PC-9 (cell line): ENCODE measurements around the gene SLIT1. TPM values are rescaled to one million over a fixed set of nuclear protein-coding genes. Genes with fewer than 3 reads are reported as not detected.

Experiments used
- BruUV-seq: library from RNA; stranded (reverse); fragments of 400-500 nt; replicated peaks from 2 replicates; lab custom pipeline; 2021; lab: Mats Ljungman, UMichigan
- CTCF ChIA-PET: fragments of 300-600 bp; sonication (Branson Sonifier 250); formaldehyde crosslinking; loops from one replicate; lab custom pipeline; 2022; ENCODE audit warnings: antibody characterized with exemption; lab: Charles Lee
- POLR2A ChIA-PET: fragments of 300-600 bp; sonication (Branson Sonifier 250); formaldehyde crosslinking; loops from one replicate; lab custom pipeline; 2022; ENCODE audit warnings: antibody characterized with exemption; ENCODE audit not compliant: unreplicated experiment; lab: Charles Lee
- DNase-seq, 2 experiments: peaks; one replicate each; pipeline versions ENCODE4 v3.0.0 to v3.0.0-alpha.2; 2015 to 2022; ENCODE audit warnings: mixed read lengths in 1 of 2
- H2AFZ ChIP-seq: fragments of 200-600 bp; sonication (generic); 2 replicates; pipeline ENCODE4 v1.8.1; 2017; ENCODE audit warnings: antibody characterized with exemption
- H3F3A ChIP-seq: fragments of 200-600 bp; sonication (generic); 2 replicates; pipeline ENCODE4 v1.8.1; 2017; ENCODE audit warnings: antibody characterized with exemption, mild to moderate bottlenecking, low read depth; ENCODE audit not compliant: insufficient read depth
- H3K27ac ChIP-seq: fragments of 200-600 bp; sonication (generic); 2 replicates; pipeline ENCODE4 v1.6.1; 2016; ENCODE audit warnings: mixed run types
- H3K27me3 ChIP-seq: fragments of 200-600 bp; sonication (generic); 2 replicates; pipeline ENCODE4 v1.6.1; 2016; ENCODE audit warnings: low read depth, mixed run types; ENCODE audit not compliant: insufficient read depth
- H3K36me3 ChIP-seq: fragments of 200-600 bp; sonication (generic); 2 replicates; pipeline ENCODE4 v1.6.1; 2016; ENCODE audit warnings: low read depth, mixed run types
- H3K4me1 ChIP-seq: fragments of 200-600 bp; sonication (generic); replicated peaks from 2 replicates; pipeline ENCODE4 v1.6.1; 2016; ENCODE audit warnings: mixed run types; ENCODE audit not compliant: insufficient read depth
- H3K4me2 ChIP-seq: fragments of 200-600 bp; sonication (generic); 2 replicates; pipeline ENCODE4 v1.6.1; 2017; ENCODE audit warnings: mixed run types
- H3K4me3 ChIP-seq: fragments of 200-600 bp; sonication (generic); 2 replicates; pipeline ENCODE4 v1.6.1; 2016; ENCODE audit warnings: mixed run types
- H3K79me2 ChIP-seq: fragments of 200-600 bp; sonication (generic); 2 replicates; pipeline ENCODE4 v1.6.1; 2017; ENCODE audit warnings: low read depth, mixed run types
- H3K9me2 ChIP-seq: fragments of 200-600 bp; sonication (generic); 2 replicates; pipeline ENCODE4 v1.8.1; 2017; ENCODE audit warnings: mild to moderate bottlenecking; ENCODE audit not compliant: insufficient read depth
- H3K9me3 ChIP-seq: fragments of 200-600 bp; sonication (generic); 2 replicates; pipeline ENCODE4 v1.8.1; 2016; ENCODE audit warnings: low read depth; ENCODE audit not compliant: insufficient read depth
- H4K20me1 ChIP-seq: fragments of 200-600 bp; sonication (generic); 2 replicates; pipeline ENCODE4 v1.8.1; 2017; ENCODE audit not compliant: insufficient read depth
- EZH2 ChIP-seq: fragments of 200-600 bp; sonication (generic); IDR thresholded peaks from 2 replicates; pipeline ENCODE4 v1.8.0; 2017; ENCODE audit warnings: antibody characterized with exemption, low read depth
- intact Hi-C: fragments of 100-400 bp; cut with micrococcal nuclease; formaldehyde crosslinking; loops from one replicate; pipeline ENCODE4 v1.10.0; 2022; ENCODE audit not compliant: unreplicated experiment
- total RNA-seq: library from RNA; stranded (reverse); gene quantifications from 2 replicates; pipeline ENCODE4 v1.2.3, GENCODE V29; 2021
- TF ChIP-seq, protein P1 (sequence below): fragments of 200-600 bp; sonication (generic); conservative IDR thresholded peaks from 2 replicates; pipeline ENCODE4 v1.6.1; 2017; ENCODE audit warnings: mixed run types, antibody characterized with exemption, mild to moderate bottlenecking, moderate library complexity

SLIT1 gene
- total RNA-seq, 1 experiment from 2014 or later = not detected

GRCh38 chr10:97176226-97176625 is 9.5 kb downstream of the SLIT1 start:
- CTCF ChIA-PET = no interaction called here
- TF ChIP-seq, protein P1, sequence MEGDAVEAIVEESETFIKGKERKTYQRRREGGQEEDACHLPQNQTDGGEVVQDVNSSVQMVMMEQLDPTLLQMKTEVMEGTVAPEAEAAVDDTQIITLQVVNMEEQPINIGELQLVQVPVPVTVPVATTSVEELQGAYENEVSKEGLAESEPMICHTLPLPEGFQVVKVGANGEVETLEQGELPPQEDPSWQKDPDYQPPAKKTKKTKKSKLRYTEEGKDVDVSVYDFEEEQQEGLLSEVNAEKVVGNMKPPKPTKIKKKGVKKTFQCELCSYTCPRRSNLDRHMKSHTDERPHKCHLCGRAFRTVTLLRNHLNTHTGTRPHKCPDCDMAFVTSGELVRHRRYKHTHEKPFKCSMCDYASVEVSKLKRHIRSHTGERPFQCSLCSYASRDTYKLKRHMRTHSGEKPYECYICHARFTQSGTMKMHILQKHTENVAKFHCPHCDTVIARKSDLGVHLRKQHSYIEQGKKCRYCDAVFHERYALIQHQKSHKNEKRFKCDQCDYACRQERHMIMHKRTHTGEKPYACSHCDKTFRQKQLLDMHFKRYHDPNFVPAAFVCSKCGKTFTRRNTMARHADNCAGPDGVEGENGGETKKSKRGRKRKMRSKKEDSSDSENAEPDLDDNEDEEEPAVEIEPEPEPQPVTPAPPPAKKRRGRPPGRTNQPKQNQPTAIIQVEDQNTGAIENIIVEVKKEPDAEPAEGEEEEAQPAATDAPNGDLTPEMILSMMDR = no peak
- TF ChIP-seq EZH2 = no peak
- no TSS peak for BruUV-seq

GRCh38 chr10:97175586-97175985 is 10.2 kb downstream of the SLIT1 start:
- Histone ChIP-seq H3F3A (no peaks in the 10 kb centered on the region), H3K79me2 (no peaks in the 10 kb centered on the region), H3K9me3 (no peaks in the 10 kb centered on the region), H3K36me3 (no peaks in the 10 kb centered on the region), H4K20me1 (no peaks in the 10 kb centered on the region), H3K4me1 (no peaks in the 10 kb centered on the region), H2AFZ (no peak overlapping the region), H3K27me3 (peaks cover 41% of the 10 kb centered on the region), H3K4me2 (no peak overlapping the region), H3K4me3 (no peak overlapping the region), H3K27ac (no peak overlapping the region), H3K9me2 (no peaks in the 10 kb centered on the region)
- intact Hi-C loops = no loop called here
- no peak for DNase-seq
- no TSS peak for BruUV-seq
- CTCF ChIA-PET = no interaction called here
- POLR2A ChIA-PET = no interaction called here
- no peak for TF ChIP-seq EZH2
- TF ChIP-seq, protein P1 = no peak

More at GRCh38 chr10:97176226-97176625, 9.5 kb downstream of the SLIT1 start:
- no peaks in the 10 kb centered on the region for H4K20me1 ChIP-seq
- H3K4me1 ChIP-seq = no peaks in the 10 kb centered on the region
- H3K36me3 ChIP-seq = no peaks in the 10 kb centered on the region
- no peak for DNase-seq
- intact Hi-C loops = no loop called here
- no peaks in the 10 kb centered on the region for H3F3A ChIP-seq
- peaks cover 45% of the 10 kb centered on the region for H3K27me3 ChIP-seq
- H3K9me2 ChIP-seq = no peaks in the 10 kb centered on the region
- H3K9me3 ChIP-seq = no peaks in the 10 kb centered on the region
- H2AFZ ChIP-seq = no peak overlapping the region
- H3K27ac ChIP-seq = no peak overlapping the region
- H3K4me2 ChIP-seq = no peak overlapping the region
- no peak overlapping the region for H3K4me3 ChIP-seq
- H3K79me2 ChIP-seq = no peaks in the 10 kb centered on the region
- POLR2A ChIA-PET = no interaction called here

GRCh38 chr10:97174941-97175340 is 10.8 kb downstream of the SLIT1 start:
- DNase-seq = no peak
- intact Hi-C loops = no loop called here
- POLR2A ChIA-PET = no interaction called here
- Histone ChIP-seq H3K4me3 (no peak overlapping the region), H3K9me3 (no peaks in the 10 kb centered on the region), H3K4me2 (no peak overlapping the region), H3K27ac (no peak overlapping the region), H3K9me2 (no peaks in the 10 kb centered on the region), H3K79me2 (no peaks in the 10 kb centered on the region), H4K20me1 (no peaks in the 10 kb centered on the region), H3K27me3 (peaks cover 35% of the 10 kb centered on the region), H3K36me3 (no peaks in the 10 kb centered on the region), H3F3A (no peaks in the 10 kb centered on the region), H2AFZ (no peak overlapping the region), H3K4me1 (no peaks in the 10 kb centered on the region)
- BruUV-seq = no TSS peak
- CTCF ChIA-PET = no interaction called here
- no peak for TF ChIP-seq EZH2
- TF ChIP-seq, protein P1 = no peak
